ENCODE measurements around the gene ATP2A2.

ATP2A2 gene

DNA sequence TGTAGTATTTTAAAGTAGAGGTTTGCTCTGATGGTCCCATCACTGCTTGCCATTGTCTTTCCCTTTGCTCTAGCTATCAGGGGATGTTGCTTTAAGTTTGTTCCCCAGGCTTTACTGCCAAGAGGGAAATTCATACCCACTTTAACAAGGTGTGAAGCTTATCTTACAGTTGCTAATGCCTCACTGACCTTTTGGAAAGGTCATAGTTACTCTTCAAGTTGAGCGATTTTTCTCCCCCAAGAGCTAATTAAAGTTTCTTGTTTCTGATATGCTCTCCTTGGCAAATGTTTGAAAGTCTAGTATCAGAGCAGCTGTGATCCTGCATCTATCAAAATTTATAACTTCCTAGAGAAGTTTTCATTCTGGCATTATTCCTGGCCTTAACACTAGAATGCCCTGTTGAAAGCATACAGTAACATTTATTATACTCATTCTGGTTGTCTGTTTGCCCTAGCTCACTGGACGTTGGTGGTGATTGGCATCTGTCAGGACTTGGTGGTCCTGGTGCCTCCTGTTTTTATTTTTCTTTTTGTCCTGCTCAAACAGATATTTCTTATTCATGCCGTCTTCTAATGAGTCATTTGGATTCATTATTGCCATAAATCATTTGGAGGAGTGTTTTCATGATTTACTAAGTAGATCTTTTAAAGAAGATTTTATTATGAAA is 8.1 kb downstream of the ATP2A2 start:
- TF ChIP-seq, protein P1, sequence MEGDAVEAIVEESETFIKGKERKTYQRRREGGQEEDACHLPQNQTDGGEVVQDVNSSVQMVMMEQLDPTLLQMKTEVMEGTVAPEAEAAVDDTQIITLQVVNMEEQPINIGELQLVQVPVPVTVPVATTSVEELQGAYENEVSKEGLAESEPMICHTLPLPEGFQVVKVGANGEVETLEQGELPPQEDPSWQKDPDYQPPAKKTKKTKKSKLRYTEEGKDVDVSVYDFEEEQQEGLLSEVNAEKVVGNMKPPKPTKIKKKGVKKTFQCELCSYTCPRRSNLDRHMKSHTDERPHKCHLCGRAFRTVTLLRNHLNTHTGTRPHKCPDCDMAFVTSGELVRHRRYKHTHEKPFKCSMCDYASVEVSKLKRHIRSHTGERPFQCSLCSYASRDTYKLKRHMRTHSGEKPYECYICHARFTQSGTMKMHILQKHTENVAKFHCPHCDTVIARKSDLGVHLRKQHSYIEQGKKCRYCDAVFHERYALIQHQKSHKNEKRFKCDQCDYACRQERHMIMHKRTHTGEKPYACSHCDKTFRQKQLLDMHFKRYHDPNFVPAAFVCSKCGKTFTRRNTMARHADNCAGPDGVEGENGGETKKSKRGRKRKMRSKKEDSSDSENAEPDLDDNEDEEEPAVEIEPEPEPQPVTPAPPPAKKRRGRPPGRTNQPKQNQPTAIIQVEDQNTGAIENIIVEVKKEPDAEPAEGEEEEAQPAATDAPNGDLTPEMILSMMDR (IDR thresholded peaks at IDR 0.05; ENCODE audit: insufficient read depth, low read depth, low read length, missing control alignments), result no peak
- DNase-seq (ENCODE audit: low read depth), result no peak
- no peak overlapping the region for H3K4me3 ChIP-seq (ENCODE audit: low read depth, low read length)

DNA sequence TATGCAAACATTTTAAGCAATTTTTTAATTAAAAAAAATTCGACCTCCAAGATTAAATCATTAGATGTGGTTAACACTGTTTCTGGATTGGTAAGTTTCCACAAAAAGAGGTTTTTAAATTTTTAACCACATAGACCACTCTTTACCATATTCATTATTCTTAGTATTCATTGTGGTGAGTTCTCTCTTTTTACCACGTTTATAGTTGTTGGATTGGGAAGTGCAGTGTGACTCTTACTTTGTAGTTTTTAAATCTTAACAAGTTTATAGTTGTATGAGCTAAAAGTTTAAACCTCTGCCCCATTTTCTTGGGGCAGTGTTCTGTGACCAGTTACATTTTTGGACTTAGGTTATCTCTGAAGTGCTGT is 8.6 kb downstream of the ATP2A2 start:
- TF ChIP-seq, protein P1 (IDR thresholded peaks at IDR 0.05; ENCODE audit: insufficient read depth, low read depth, low read length, missing control alignments), result no peak
- H3K4me3 ChIP-seq (ENCODE audit: low read depth, low read length), result no peak overlapping the region
- no peak for DNase-seq (ENCODE audit: low read depth)

DNA sequence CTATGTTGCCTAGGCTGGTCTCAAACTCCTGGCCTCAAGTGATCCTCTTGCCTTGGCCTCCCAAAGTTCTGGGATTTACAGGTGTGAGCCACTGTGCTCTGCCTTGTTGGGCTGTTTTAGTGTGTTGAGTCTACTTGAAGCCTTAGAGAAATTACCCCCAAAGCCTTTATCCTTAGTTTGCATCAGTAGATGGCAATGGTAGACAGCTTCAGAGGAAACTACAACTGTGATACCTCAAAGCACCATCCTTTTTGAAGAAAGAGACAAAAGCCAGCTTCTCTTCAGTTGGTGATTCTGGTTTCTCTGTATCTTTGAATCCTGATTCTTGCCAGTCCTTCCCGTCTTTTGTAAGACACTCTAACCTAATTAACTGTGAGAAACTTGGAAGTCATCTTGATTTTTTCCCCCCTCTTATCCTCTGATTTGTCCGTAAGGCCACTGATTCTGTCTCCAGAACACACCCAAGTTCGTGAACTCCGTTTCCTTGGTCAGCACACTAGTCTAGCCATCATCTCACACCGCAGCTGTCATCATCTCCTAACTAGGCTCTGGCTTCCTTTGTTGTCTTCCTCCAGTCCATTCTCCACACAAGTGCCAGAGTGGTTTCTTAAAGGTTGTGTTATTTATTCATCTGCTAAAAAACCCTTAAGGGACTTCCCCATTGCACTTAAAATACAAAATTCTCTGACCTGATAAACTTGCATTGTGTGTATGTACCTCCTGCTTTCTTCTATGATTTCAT is 20.2 kb downstream of the ATP2A2 start:
- DNase-seq (ENCODE audit: low read depth), result no peak
- TF ChIP-seq, protein P1 (IDR thresholded peaks at IDR 0.05; ENCODE audit: insufficient read depth, low read depth, low read length, missing control alignments), result no peak
- no peak overlapping the region for H3K4me3 ChIP-seq (ENCODE audit: low read depth, low read length)

DNA sequence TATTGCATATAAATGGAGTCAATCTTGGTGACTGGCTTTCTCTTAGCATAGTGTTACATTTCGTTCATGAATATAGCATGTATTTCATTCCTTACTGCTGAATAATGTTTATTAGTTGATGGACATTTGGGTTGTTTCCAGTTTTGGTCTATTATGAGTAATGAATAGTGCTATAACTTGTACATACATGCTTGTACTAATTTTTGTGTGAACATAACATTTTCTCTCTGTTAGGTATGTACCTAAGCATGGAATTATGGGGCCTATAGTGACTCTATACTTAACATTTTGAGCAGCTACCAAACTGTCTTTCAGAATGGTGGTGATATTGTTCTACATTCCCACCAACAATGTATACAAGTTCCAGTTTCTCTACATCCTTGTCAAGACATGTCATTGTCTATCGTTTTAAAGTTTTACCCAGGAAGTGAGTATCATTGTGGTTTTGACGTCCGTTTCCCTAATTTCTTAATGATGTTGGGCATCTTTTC is 23.1 kb downstream of the ATP2A2 start:
- no peak for DNase-seq (ENCODE audit: low read depth)
- TF ChIP-seq, protein P1 (IDR thresholded peaks at IDR 0.05; ENCODE audit: insufficient read depth, low read depth, low read length, missing control alignments), result no peak
- no peak overlapping the region for H3K4me3 ChIP-seq (ENCODE audit: low read depth, low read length)

DNA sequence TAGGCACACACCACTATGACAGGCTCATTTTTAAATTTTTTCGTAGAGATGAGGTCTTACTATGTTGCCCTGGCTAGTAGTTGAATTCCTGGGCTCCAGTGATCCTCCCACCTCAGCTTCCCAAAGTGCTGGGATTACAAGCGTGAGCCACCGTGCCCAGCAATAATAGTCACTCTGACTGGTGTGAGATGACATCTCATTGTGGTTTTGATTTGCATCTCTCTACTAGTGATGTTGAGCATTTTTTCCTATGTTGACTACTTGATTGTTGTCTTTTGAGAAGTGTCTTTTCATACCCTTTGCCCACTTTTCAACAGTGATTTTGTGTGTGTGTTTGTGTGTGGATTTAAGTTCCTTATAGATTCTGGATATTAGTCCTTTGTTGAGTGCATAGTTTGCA is 26.3 kb downstream of the ATP2A2 start:
- TF ChIP-seq, protein P1 (IDR thresholded peaks at IDR 0.05; ENCODE audit: insufficient read depth, low read depth, low read length, missing control alignments), result no peak
- DNase-seq (ENCODE audit: low read depth), result no peak
- H3K4me3 ChIP-seq (ENCODE audit: low read depth, low read length), result no peak overlapping the region

DNA sequence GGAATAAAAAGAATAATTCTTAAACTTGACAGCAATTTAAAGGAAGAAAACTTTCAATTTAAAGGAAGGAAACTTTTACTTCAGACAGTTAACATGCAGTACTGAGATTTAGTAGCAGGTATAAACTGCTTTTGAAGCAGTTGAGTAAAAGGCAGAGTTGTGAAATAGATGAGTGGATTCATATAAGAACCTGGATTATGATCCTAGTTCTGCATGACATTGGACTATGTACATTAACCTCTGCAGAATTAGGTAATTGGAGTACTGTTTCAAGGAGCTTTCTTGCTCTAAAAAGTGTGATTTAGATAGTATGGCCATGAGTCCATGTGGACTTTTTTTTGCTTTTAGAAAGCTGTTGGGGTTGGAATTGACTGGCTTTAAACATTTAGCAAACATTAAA is 29.7 kb downstream of the ATP2A2 start:
- TF ChIP-seq, protein P1 (IDR thresholded peaks at IDR 0.05; ENCODE audit: insufficient read depth, low read depth, low read length, missing control alignments), result no peak
- no peak for DNase-seq (ENCODE audit: low read depth)
- no peak overlapping the region for H3K4me3 ChIP-seq (ENCODE audit: low read depth, low read length)
